ENCODE measurements around the gene TRIM44.

DNA sequence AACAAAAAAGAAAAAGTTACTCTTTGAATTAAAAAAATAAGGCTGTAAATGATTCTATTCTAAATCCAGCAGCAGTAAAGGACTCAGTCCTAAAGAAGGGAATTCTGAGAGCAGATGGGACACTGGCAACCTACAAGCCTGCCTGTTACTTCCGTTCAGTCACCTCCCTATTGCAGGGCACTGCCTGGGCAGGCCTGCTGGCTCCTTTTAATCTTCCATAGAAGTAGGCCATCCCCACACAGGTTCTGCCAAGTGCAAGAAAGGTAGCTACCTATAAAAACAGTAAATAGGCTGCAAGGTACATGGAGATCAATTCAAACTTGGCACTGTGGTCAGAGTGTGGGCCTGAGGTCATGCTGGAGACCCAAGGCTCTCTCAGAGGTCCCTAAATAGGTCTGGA, 136.4 kb downstream of the TRIM44 start:
- no peak for TF ChIP-seq CTCF (IDR thresholded peaks at IDR 0.05 in 2 of 3, conservative IDR thresholded peaks at IDR 0.05 in 1 of 3; ENCODE audit: control insufficient read depth in 2 of 3, extremely low read depth in 1 of 3, insufficient read depth in 1 of 3, low read depth in 3 of 3, low read length in 3 of 3)
- no peak for TF ChIP-seq NR2F1 (conservative IDR thresholded peaks at IDR 0.05)
- TF ChIP-seq, protein P1, sequence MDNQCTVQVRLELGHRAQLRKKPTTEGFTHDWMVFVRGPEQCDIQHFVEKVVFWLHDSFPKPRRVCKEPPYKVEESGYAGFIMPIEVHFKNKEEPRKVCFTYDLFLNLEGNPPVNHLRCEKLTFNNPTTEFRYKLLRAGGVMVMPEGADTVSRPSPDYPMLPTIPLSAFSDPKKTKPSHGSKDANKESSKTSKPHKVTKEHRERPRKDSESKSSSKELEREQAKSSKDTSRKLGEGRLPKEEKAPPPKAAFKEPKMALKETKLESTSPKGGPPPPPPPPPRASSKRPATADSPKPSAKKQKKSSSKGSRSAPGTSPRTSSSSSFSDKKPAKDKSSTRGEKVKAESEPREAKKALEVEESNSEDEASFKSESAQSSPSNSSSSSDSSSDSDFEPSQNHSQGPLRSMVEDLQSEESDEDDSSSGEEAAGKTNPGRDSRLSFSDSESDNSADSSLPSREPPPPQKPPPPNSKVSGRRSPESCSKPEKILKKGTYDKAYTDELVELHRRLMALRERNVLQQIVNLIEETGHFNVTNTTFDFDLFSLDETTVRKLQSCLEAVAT (IDR thresholded peaks at IDR 0.05) = no peak
- TF ChIP-seq, protein P2, sequence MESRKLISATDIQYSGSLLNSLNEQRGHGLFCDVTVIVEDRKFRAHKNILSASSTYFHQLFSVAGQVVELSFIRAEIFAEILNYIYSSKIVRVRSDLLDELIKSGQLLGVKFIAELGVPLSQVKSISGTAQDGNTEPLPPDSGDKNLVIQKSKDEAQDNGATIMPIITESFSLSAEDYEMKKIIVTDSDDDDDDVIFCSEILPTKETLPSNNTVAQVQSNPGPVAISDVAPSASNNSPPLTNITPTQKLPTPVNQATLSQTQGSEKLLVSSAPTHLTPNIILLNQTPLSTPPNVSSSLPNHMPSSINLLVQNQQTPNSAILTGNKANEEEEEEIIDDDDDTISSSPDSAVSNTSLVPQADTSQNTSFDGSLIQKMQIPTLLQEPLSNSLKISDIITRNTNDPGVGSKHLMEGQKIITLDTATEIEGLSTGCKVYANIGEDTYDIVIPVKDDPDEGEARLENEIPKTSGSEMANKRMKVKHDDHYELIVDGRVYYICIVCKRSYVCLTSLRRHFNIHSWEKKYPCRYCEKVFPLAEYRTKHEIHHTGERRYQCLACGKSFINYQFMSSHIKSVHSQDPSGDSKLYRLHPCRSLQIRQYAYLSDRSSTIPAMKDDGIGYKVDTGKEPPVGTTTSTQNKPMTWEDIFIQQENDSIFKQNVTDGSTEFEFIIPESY (IDR thresholded peaks at IDR 0.05) = no peak
